DMS 273 treated with DMSO at 0.1 percent for 48 hours (cell line): Measurements from ENCODE around the gene MMP11.

ENCODE experiments used
- DNase-seq: peaks from one replicate; lab custom pipeline; 2025; lab: John Stamatoyannopoulos, UW

Gene MMP11

DNA sequence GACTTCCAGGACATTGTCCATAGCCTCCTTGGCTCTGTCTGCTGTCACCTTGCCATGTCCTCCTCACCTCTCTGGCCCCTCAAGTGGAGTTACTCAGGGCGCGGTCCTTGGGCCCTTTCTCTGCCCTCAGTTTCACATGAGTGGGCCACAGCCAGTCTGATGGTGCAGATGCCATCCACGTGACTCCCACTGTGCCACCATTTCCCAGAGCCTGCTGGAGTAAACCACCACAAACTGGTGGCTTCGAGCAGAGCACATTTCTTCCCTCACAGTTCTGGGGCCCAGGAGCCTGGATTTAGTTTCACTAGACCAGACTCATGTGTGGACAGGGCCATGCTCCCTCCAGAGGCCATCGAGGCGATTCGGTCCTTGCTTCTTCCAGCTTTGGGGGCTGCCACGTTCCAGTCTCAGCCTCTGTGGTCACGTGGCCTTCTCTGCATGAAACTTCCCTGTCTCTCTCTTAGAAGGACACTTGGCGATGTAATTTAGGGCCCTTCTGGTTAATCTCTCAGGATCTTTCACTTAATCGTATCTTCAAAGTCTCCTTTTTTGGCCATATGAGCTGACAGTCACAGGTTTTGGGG, 28.7 kb downstream of the MMP11 start:
- DNase-seq, result no peak

DNA sequence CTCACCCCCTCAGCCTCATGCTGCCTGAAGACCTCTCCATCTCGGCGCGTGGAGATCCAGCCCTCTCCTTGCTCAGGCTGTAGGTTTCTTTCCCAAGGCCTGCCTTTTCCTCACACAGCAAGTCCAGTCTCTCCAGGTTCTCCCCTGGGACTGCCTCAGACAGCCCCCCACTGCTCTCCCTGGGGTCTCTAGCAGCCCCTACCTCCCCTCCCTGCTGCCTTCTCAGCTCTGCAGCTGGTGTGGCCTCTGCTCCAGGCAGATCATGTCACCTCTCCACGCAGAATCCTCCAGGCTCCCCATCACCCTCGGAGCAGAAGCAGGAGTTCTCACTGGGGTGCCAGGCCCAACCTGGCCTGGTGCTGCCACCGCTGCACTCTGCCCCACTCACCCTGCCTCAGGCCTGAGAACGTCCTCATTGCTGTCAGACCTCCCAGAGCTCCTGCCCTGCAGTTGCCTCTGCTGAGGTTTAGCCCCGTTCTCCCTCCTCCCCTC, 29.3 kb downstream of the MMP11 start:
- no peak for DNase-seq

DNA sequence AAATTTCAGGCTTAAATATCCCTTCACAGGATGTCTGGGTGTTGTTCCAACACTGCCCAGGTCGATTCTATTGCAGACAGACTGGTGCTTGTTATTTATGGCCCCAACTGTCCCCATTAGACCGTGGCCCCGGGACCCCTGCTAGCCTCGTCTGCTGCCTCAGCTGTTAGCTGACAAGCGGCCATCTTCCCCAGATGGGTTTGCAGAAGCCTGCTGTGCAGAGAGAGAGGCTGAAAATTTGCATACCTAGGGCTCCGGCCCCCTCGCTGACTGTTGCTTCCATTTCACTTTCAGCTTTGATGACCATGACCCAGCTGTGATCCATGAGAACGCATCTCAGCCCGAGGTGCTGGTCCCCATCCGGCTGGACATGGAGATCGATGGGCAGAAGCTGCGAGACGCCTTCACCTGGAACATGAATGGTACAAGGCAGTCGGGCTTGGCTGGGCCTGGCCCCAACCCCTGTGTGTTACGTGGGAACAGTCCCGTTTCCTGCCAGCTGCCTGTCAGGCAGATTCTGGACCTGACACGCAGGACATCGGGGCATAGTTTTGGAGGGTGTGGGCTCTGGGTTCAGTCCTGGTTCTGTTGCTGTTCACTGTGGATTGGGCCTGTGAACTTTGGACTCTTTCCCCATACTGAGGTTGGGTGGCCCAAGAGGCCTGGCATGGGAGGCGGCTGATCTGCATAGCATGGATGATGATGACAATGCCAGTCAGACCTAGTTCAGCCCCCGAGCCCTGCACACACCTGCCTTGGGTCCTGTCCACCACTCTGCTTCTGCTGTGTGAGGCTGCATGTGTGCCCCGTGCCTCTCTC, 30.6 kb downstream of the MMP11 start:
- DNase-seq, result no peak

DNA sequence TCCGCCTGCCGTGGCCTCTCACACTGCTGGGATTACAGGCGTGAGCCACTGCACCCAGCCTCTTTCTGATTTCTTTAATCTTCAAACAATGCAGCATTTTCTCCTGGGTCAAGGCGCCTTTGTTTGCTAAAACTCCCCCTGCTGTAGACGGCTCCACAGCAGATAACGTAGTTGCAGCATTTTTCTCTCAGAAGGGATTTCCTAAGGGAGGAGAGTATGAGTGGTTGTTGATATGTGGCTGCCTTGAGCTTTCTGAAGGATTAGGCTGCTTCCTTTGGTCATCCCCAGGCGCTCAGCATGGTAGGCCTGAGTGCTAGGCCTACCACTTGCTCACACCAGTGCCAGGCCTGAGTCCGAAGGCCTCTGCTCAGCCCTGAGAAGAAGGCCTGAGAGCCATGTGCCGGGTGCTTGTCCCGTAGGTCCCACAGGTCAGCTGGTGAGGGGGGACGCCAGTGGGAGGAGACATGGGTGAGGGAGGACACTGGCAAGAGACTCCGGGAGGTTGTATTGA, 32.2 kb downstream of the MMP11 start:
- no peak for DNase-seq

DNA sequence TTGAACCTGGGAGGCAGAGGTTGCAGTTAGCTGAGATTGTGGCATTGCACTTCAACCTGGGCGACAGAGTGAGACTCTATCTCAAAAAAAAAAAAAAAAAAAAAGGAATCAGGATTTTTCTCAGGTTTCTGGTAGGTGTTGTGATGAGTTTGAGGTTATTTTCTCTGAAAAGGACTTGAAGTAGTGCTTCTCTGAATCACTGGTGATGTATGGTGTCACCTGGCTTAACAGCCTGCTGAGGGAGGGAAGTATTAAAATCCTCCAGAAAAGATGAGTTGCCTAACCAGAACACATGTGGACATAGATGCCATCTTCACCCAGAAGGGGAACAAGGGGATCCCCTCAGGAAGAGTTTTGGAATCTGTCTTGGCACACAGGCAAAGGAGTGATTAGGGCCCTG, 34.2 kb downstream of the MMP11 start:
- no peak for DNase-seq

DNA sequence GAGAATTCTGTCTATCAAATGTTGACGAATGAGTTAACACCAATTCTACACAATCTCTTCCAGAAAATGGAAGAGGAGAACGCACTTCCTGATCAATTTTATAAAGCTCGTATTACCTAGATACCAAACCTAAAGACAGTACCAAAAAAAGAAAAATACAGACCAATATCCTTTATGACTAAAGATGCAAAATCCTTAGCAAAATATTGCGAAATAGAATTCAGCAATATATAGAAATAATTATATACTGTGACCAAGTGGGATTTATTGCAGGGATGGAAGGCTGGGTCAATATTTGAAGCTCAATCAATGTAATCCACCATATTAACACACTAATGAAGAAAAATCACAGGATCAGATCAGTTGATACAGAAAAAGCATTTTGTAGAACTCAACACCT, 39.7 kb downstream of the MMP11 start:
- no peak for DNase-seq

DNA sequence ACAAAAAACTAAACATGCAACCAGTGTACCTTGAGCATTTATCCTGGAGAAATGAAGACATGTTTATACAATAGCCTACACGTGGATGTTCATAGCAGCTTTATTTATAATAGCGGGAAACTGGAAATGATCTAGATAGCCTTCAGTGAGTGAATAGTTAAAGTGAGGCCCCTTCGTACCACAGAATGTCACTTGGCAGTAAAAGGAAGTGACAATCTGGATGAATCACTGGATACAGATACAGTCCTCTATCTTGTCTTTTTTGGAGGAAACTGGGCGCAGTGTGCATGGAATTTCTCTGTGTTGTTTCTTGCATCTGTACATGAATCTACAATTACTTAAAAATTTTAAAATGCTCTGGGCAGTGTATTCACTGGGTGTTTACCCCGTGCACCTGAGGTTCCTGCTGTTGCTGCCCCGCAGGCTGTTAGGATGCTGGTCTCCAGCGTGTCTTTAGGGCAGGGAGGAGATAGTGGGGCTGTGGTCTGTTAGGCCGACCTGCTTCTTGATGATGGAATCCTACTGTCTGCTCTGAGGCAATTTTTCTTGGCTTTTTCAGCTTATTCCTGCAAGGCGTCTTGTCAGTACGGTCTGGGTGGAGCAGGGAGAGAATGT, 43.0 kb downstream of the MMP11 start:
- no peak for DNase-seq

DNA sequence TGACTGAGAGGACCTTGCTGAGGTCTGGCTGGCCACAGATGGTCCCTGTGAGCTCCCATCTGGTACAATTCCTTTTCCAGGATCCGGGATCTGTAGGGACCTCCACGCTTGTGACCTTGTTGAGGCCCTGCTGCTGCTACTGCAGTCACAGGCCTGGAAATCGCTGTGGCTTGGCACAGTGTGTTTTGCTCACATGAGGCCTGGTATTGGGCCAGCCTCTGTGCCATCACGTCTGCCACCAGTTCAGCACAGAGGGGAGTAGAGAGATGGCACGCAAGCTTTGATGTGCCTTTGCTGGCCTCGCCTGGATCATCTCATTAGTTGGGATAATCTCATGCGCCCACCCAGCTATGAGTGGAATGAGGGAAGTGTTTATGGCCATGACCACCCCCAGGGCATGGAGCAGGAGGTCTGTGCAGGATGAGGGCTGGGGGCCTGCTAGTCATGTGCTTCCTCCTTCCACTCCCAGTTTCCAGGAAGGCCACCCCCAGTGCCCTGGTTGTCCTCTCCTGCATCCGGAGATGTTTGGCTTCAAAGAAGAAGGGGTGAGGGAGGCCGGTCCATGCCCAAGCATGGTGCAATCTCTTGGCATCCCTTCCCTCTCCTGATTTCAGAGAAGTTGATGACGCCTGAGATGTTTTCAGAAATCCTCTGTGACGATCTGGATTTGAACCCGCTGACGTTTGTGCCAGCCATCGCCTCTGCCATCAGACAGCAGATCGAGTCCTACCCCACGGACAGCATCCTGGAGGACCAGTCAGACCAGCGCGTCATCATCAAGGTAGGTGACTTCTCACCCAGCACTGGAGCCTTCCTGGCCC, 43.7 kb downstream of the MMP11 start:
- peak; percentile 64 for DNase-seq

DNA sequence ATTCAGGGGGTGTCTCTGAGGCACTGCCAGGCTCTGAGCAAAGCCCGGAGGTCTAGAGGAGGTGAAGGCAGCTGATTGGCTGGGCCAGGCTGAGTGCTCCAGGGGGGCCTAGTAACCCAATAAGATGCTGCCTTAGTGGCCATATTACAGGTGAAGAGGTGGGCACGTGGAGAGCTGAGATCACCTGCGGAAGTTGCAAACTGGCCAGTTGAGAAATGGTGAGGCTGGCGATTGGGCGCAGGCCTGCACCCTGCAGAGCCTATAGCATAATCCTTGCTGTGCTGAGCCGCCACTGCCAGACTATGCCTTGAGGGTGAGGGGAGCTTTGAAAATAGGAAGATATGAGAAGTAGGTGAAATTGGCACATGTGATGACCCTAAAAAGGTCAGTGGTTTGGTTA, 44.5 kb downstream of the MMP11 start:
- DNase-seq, result no peak

DNA sequence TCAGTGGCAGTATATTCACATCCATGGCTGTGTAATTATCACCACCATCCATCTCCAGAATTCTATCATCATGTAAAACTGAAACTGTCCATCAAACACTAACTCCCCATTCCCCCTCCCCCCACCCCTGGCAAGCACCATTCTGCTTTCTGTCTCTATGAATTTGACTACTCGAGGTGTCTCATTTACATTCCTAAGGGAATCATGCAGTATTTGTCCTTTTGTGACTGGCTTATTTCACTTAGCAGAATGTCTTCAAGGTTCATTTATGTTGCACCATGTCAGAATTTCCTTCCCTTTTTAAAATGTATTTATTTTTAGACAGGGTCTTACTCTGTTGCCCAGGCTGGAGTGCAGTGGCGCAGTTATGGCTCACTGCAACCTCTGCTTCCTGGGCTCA, 45.9 kb downstream of the MMP11 start:
- no peak for DNase-seq

DNA sequence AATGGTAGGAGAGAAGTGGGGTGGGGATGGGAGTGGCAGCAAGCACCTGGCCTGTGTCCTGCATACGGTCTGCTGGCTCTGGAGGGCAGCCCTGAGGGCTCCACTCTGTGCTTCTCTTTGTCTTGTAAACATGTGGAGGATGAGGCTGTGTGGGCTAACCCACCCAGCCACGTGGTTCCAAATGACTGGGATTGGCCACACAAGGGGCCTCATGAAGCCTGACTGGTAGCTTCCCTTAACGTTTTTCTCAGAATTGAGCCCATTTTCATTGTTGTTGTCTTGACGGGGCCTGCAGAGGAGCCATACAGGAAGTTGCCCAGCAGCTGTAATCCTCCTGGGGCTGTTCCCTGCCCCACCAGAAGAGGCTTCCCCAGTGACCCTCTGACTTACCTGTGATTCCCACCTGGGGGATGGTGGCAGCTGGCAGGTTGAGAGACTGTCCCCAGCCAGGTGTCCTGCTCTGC, 48.1 kb downstream of the MMP11 start:
- no peak for DNase-seq

DNA sequence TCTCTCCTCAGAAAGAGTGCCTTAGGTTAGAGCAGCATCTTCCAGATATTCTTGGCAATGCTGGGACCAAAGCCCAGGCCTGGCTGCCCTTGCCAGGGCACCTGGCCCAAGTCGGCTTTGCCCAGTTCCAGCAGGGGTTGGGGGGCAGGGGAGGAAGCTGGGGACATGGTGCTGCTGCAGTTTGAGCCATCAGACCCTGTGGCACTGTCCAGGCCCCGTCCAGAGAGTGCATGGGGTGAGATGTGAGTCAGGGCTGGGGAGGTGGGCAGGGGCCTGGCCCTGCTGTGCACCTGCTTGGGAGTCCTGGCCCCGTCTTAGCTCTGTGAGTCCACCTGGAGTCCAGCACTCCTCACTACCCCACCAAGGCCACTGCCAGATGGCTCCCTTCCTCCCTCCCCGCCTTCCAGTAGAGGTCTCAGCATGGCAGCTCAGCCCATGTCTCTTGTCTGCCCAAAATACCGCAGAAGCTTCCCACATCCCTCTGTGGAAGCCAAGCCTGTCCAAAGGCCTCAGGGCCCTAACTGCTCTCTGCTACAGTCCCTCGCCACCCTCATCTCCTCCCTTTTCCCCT, 49.5 kb downstream of the MMP11 start:
- DNase-seq, result no peak

DNA sequence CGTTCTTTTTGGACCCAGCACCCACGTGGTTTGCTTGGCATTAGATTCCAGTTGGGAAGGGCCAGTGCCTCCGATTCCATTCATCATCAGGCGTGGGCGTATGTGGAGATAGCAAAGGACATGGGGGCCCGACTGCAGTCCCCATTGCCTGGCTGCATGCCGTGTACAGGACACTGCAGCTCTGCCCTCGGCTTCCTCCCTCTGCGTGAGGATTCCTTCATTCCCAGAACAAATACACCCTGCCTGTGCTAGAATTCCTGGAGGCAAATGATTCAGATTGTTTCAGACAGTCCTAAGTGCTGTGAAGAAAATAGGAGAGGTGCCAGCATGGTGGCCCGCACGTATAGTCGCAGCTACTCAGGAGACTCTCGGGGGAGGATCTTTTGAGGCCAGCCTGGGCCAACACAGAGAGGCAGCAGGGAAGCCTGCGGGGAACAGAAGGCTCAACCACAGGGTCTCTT, 50.7 kb downstream of the MMP11 start:
- DNase-seq, result no peak

DNA sequence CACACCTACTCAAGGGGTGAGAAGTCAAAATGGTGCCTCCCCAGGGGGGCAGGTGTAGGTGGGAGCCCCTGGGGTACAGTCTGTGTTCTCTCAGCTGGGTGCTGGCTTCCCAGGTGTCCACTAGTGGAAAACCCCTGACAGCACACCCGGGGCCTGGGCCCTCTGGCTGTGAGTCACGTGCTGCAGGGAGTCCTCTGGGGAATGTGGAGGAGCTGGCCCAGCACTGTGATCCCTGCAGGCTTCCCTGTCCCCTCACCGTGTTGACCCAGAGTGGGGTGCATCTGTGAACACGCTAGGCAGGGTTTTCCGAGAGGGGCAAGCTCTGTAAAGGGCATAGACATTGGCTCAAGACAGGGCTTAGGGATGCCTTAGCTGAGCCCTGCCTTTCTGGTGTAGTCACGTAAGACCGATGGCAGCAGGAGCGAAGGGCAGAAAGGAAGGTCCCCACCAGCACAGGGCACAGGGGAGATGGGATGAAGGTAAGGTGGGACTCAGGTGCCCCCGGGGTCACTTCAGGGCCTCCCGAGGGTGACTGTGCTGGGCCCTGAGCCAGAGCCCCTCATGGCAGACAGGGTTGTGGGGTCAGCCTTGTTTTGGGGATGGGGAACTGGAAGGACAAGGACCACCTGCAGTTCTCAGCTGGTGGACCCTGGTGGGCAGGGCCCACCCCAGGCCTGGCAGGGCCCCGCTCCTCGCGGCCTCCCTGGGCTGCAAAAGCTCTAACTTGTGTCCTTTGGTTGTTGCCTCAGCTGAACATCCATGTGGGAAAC, 52.0 kb downstream of the MMP11 start:
- DNase-seq, result no peak

DNA sequence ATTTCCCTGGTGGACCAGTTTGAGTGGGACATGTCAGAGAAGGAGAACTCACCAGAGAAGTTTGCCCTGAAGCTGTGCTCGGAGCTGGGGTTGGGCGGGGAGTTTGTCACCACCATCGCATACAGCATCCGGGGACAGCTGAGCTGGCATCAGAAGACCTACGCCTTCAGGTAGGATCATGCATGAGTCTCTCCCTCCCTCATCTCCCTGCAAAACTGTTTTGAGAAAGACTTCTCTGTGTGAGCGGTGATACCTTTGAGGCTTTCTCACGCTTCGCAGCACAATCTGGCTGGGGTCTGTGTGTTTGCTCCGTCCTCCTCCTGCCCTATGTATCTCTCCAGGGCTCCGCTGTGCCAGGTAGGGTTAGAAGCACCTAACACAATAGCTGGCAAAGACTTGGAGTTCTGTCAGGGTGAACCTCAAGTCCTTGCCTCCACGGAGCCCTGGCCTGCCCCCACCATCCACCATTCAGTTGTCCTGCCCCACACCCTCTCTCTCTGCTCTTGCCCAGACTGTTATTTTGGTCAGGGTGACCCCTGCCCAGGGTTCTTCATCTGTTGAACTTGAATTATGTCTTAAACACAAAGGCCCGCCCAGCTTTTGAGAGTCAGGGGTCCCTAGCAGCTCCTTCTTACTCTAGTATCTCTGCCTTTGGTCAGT, 52.7 kb downstream of the MMP11 start:
- no peak for DNase-seq

DNA sequence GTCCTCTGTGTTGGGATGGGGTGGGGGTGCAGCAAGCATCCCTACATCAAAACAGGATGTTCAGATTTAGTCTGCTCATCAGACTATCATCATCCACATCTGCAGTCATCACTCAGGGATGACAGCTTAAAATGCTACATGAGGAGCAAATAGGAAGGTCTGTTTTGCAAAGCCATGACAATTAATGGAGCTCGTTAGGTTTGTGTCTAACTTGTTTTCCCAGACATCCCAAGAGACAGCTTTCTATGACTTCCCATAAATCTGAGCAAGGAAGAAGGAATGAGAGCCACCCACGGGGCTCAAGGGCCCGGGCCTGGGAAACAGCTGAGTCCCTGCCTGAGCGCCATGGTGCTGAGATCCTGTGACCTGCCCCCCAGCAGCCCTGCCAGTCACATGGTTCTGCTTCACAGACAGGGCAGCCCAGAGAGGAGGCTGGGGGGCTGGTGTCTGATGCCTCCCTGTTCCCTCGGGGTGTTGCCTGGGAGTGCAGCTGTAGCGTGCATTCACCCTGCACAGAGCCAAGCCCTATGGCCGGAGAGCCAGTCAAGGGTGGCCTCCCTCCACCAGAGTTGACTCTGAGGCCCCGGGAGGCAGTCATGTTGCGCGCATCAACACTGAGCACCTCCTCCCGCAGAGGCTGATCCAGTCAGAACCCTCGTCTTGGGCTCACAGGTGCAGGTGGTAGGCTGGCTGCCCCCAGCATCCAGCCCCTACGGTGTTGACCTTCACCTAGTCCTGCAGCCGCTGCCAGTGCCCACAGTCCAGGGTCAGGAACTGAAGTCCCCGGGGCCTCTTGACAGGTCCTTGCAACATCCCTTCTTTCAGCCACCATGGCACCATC, 54.1 kb downstream of the MMP11 start:
- no peak for DNase-seq

DNA sequence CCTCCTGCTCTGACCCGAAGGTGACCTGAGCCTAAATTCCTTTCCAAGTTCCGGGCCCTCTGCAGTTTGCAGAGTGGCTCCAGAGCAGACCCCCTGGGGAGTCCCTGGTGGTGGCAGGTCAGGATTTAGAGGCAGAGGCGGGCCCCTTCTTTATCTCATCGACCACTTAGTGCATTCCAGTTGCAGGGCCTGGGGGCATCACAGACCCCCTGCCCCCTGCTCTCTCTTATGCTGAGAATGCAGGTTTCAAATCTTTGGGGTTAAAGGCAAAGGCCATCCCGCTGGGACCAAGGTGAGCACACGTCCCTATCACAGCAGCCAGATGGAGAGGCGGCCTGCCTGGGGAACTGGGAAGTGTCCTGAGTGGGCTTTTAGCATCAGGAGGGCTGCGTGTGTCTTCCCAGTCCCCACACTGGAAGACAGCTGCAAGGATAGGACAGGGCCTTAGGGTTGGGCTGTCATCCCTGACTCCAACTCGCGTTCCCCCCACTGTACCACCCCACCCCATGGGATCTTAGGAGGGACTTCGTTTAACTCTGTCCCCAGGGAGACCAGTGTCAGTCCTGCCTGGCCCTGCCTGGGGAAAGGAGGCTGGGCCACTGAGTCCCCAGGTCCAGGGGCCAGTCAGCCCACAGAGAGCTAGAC, 54.8 kb downstream of the MMP11 start:
- DNase-seq, result no peak

DNA sequence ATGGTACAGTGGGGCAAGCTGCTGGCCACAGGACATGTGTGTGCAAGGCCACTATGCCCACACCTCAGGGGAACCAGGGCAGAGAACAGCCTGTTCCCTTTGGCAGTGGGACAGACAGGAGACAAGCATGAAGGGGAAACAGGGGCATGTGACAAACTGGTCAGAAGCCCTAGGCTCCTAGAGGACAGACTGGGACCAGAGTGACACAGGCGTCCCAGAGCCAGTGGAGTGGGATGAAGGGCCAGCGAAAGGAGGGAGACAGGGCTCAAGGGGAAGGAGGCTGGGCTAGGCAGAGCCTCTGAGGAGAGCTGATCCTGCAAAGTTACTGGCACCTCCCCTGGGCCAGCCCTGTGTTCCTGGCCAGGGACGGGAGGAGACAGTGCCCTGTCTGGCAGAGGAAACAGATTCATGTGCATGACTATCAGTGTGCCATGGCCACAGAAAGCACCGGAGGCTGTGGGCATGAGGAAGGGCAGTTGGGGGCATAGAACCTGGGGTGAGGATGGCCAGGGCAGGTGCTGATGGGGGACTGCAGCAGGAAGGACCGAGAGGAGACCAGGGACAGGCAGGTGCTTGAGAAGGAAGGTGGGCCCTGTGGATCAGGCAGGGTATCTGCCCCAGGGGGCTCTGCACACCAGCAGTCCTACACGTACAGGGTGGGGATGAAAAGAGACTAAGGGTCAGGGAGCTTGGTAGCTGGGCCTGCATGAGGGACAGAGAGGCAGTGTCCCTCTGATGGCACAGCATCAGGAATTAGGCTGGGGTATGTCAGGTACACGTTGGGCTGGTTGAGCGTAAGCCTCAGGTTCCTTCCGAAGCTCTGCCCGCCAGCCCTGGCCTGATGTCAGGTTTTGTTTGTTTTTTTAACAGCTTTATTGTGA, 56.4 kb downstream of the MMP11 start:
- no peak for DNase-seq
